HCT116 (cell line): ENCODE measurements around the gene MXRA7. TPM values are rescaled to one million over a fixed set of nuclear protein-coding genes. Genes with fewer than 3 reads are reported as not detected.

ENCODE experiments used
- ATAC-seq: fragments of 200-7000 bp; cut with Tn5 transposase; 2 replicates; pipeline ENCODE4 v1.9.1; 2020; ENCODE audit warnings: mild to moderate bottlenecking, moderate library complexity
- BruUV-seq: library from RNA; stranded (reverse); fragments of 400-500 nt; replicated peaks from 2 replicates; lab custom pipeline; 2021; lab: Mats Ljungman, UMichigan
- CTCF ChIA-PET: fragments of 300-600 bp; sonication (Branson Sonifier 250); formaldehyde crosslinking; loops from one replicate; lab custom pipeline; 2021; ENCODE audit warnings: antibody characterized with exemption; lab: Charles Lee
- POLR2A ChIA-PET: fragments of 300-600, 350-600 bp; sonication (Branson Sonifier 250); formaldehyde crosslinking; loops from one replicate; lab custom pipeline; 2021; ENCODE audit warnings: antibody characterized with exemption; lab: Charles Lee
- RAD21 ChIA-PET, 2 experiments: fragments of 300-600 bp; sonication (Branson Sonifier 250); formaldehyde crosslinking; loops; one replicate each; lab custom pipeline; 2023; ENCODE audit warnings: low total read pairs in 2 of 2; ENCODE audit not compliant: uncharacterized antibody in 2 of 2, unreplicated experiment in 2 of 2, low non-redundant PET in 1 of 2; lab: Charles Lee
- DNase-seq: peaks from one replicate; pipeline ENCODE4 v3.0.0-alpha.2; 2010; ENCODE audit warnings: low read depth, low spot score
- H2AFZ ChIP-seq: fragments of 200-600 bp; shearing (Covaris generic), sonication (generic); 2 replicates; pipeline ENCODE4 v1.6.1; 2017; ENCODE audit warnings: low read depth, mixed run types, mixed read lengths, antibody characterized with exemption, low read length; ENCODE audit not compliant: poor library complexity, severe bottlenecking
- H3K27ac ChIP-seq: 2 replicates; pipeline ENCODE4 v1.5.1; 2012; ENCODE audit warnings: low read depth, low read length
- H3K27me3 ChIP-seq: fragments of 200-600 bp; sonication (generic); 2 replicates; pipeline ENCODE4 v1.6.1; 2016; ENCODE audit warnings: mixed run types, low read length, mixed read lengths; ENCODE audit not compliant: insufficient read depth
- H3K36me3 ChIP-seq, 2 experiments: fragments of 200-500 bp in 1 of 2; fragments of 200-600 bp in 1 of 2; sonication (Bioruptor generic) in 1 of 2; sonication (generic) in 1 of 2; 2 replicates each; pipeline versions ENCODE4 v1.5.1 to v1.6.1; 2014 to 2016; ENCODE audit warnings: low read length in 2 of 2, inconsistent platforms in 1 of 2, mixed read lengths in 1 of 2, mixed run types in 1 of 2; ENCODE audit not compliant: insufficient read depth in 2 of 2, control insufficient read depth in 1 of 2
- H3K4me1 ChIP-seq, 2 experiments: fragments of 200-600 bp in 1 of 2; sonication (generic) in 1 of 2; 2 replicates each; pipeline versions ENCODE4 v1.5.1 to v1.6.1; 2012 to 2017; ENCODE audit warnings: low read length in 2 of 2, inconsistent platforms in 1 of 2, mild to moderate bottlenecking in 1 of 2, mixed read lengths in 1 of 2, mixed run types in 1 of 2, moderate library complexity in 1 of 2; ENCODE audit not compliant: insufficient read depth in 2 of 2, control insufficient read depth in 1 of 2
- H3K4me2 ChIP-seq: fragments of 200-600 bp; sonication (generic); 2 replicates; pipeline ENCODE4 v1.6.1; 2017; ENCODE audit warnings: mixed run types, low read length, mixed read lengths
- H3K4me3 ChIP-seq, 2 experiments: fragments of 200-600 bp in 1 of 2; sonication (generic) in 1 of 2; replicated peaks in 1 of 2; 2 replicates each; pipeline ENCODE4 v1.5.1; 2011 to 2016; ENCODE audit warnings: low read length in 2 of 2, control low read depth in 1 of 2, low read depth in 1 of 2, mild to moderate bottlenecking in 1 of 2, mixed read lengths in 1 of 2, mixed run types in 1 of 2
- H3K79me2 ChIP-seq: fragments of 200-600 bp; sonication (generic); 2 replicates; pipeline ENCODE4 v1.6.1; 2017; ENCODE audit warnings: mild to moderate bottlenecking, mixed run types, low read length, moderate library complexity, mixed read lengths; ENCODE audit not compliant: insufficient read depth
- H3K9ac ChIP-seq: fragments of 200-600 bp; sonication (generic); 2 replicates; pipeline ENCODE4 v1.6.1; 2016; ENCODE audit warnings: low read length, mixed read lengths
- H3K9me2 ChIP-seq: fragments of 200-600 bp; sonication (generic), shearing (Covaris generic); 2 replicates; pipeline ENCODE4 v1.6.1; 2017; ENCODE audit warnings: mixed run types, mild to moderate bottlenecking, moderate library complexity; ENCODE audit not compliant: insufficient read depth
- H3K9me3 ChIP-seq, 2 experiments: fragments of 200-500 bp in 1 of 2; fragments of 200-600 bp in 1 of 2; sonication (Bioruptor generic) in 1 of 2; sonication (generic) in 1 of 2; 2 replicates each; pipeline ENCODE4 v1.6.1; 2014 to 2017; ENCODE audit warnings: low read length in 2 of 2, mixed read lengths in 2 of 2, inconsistent platforms in 1 of 2, low read depth in 1 of 2, mild to moderate bottlenecking in 1 of 2, mixed run types in 1 of 2, moderate library complexity in 1 of 2; ENCODE audit not compliant: control insufficient read depth in 1 of 2, insufficient read depth in 1 of 2
- H4K20me1 ChIP-seq: fragments of 200-600 bp; sonication (generic), shearing (Covaris generic); 2 replicates; pipeline ENCODE4 v1.6.1; 2017; ENCODE audit warnings: mixed run types, mild to moderate bottlenecking, moderate library complexity; ENCODE audit not compliant: insufficient read depth
- EZH2phosphoT487 ChIP-seq: fragments of 200-600 bp; IDR thresholded peaks from 2 replicates; pipeline ENCODE4 v1.6.1; 2018; ENCODE audit warnings: antibody characterized with exemption, borderline replicate concordance
- POLR2AphosphoS5 ChIP-seq: IDR thresholded peaks from 2 replicates; pipeline ENCODE4 v1.6.1; 2011; ENCODE audit warnings: mild to moderate bottlenecking, low read depth, low read length, moderate library complexity
- SIN3A ChIP-seq: IDR thresholded peaks from 2 replicates; pipeline ENCODE4 v1.6.1; 2012; ENCODE audit warnings: low read depth
- SP1 ChIP-seq: IDR thresholded peaks from 2 replicates; pipeline ENCODE4 v1.6.1; 2012; ENCODE audit warnings: low read depth
- ZFX ChIP-seq: fragments of 450-650 bp; IDR thresholded peaks from 2 replicates; pipeline ENCODE4 v1.6.1; 2017
- intact Hi-C: fragments of 100-400 bp; cut with micrococcal nuclease; formaldehyde crosslinking; loops from 2 replicates; pipeline ENCODE4 v1.10.0; 2022
- total RNA-seq: library from RNA; stranded (reverse); gene quantifications from one replicate; pipeline ENCODE4 v1.2.1, GENCODE V29; 2021; ENCODE audit not compliant: unreplicated experiment

Gene MXRA7
- total RNA-seq, 1 experiment from 2014 or later, result 57.1 TPM

GRCh38 chr17:76735006-76735405 lies 24.2 kb upstream of the MXRA7 start:
- Histone ChIP-seq H2AFZ (no peak overlapping the region), H3K9ac (peak overlapping the region; percentile 97), H3K27me3 (no peaks in the 10 kb centered on the region), H4K20me1 (peaks cover 39% of the 10 kb centered on the region), H3K79me2 (peaks cover 67% of the 10 kb centered on the region), H3K4me2 (peak overlapping the region; percentile 83), H3K4me3 (peak overlapping the region; percentile 71 to 91), H3K4me1 (peaks cover 16 to 34% of the 10 kb centered on the region in 2 experiments), H3K9me2 (no peaks in the 10 kb centered on the region), H3K36me3 (peaks cover 34 to 52% of the 10 kb centered on the region in 2 experiments), H3K27ac (peak overlapping the region; percentile 92; the same call in 1 of the 2 replicates), H3K9me3 (no peaks in the 10 kb centered on the region)
- no peak for DNase-seq
- TF ChIP-seq SP1 (no peak), EZH2phosphoT487 (no peak), POLR2AphosphoS5 (0 out of 2 replicates have a peak, but pooled peaks have one; percentile 5)
- BruUV-seq, result no TSS peak
- no peak for ATAC-seq
- CTCF ChIA-PET, result interaction anchor here (1.6 kb wide), 1 partner anchor 7 kb away, joined by 5 read pairs; no protein-coding TSS in a partner anchor
- intact Hi-C loops, result loop anchor here (1.0 kb wide), 1 partner anchor 8 kb away; no protein-coding TSS in a partner anchor
- RAD21 ChIA-PET, result no interaction called here
- POLR2A ChIA-PET, result interaction anchor here (3.7 kb wide), 1 partner anchor 8 kb away, joined by 27 read pairs; the partner anchor contains the start of genes JMJD6 and METTL23

- peaks cover 39% of the 10 kb centered on the region for H4K20me1 ChIP-seq
- peak overlapping the region; percentile 92; the same call in 1 of the 2 replicates for H3K27ac ChIP-seq
- H3K9me2 ChIP-seq, result no peaks in the 10 kb centered on the region
- DNase-seq, result no peak
- intact Hi-C loops, result no loop called here
- ChIA-PET CTCF (no interaction called here), POLR2A (interaction anchor here (0.6 to 1.2 kb wide), 2 partner anchors 11 to 172 kb away, joined by 3 to 4 read pairs; no protein-coding TSS in a partner anchor), RAD21 (no interaction called here)
- H3K79me2 ChIP-seq, result peaks cover 75% of the 10 kb centered on the region
- peaks cover 16 to 34% of the 10 kb centered on the region in 2 experiments for H3K4me1 ChIP-seq
- no TSS peak for BruUV-seq
- H3K36me3 ChIP-seq, result peaks cover 39 to 52% of the 10 kb centered on the region in 2 experiments
- H3K9ac ChIP-seq, result peak overlapping the region; percentile 97
- peak overlapping the region; percentile 83 for H3K4me2 ChIP-seq
- ATAC-seq, result no peak
- H3K4me3 ChIP-seq, result peak overlapping the region in 1 of 2 experiments; percentile 71; a peak in 2 of 4 replicates
- peak; percentile 40 for TF ChIP-seq POLR2AphosphoS5
- no peak for TF ChIP-seq ZFX
- TF ChIP-seq SIN3A, result peak; percentile 19; the same call in 1 of the 2 replicates
- no peaks in the 10 kb centered on the region for H3K9me3 ChIP-seq
- no peak overlapping the region for H2AFZ ChIP-seq
- no peaks in the 10 kb centered on the region for H3K27me3 ChIP-seq
Measured at GRCh38 chr17:76734080-76734840, 23.5 kb upstream of the MXRA7 start.
